Ovary (tissue), 3 donors: ENCODE results near the gene TPSG1.
"Not testable (repeated sequence)": the region's sequence is repeated elsewhere in the genome, so short reads cannot be mapped to it uniquely, and the experiment has no call there.

ENCODE experiments used
- CTCF ChIP-seq, 3 donors: fragments of 450-650 bp in 2 of 3; fragments of 200-600 bp in 1 of 3; IDR thresholded peaks; one replicate each; pipeline versions ENCODE4 v1.5.1 to v1.8.0; 2016 to 2022; ENCODE audit warnings: antibody characterized with exemption in 3 of 3, mild to moderate bottlenecking in 1 of 3
- POLR2A ChIP-seq: fragments of 450-650 bp; IDR thresholded peaks from one replicate; pipeline ENCODE4 v1.6.1; 2017; ENCODE audit warnings: antibody characterized with exemption, mild to moderate bottlenecking, moderate library complexity
- donor health status: DM: no; HTN: no; CAD: no.

- TF ChIP-seq POLR2A; CTCF (IDR thresholded peaks at IDR 0.05): not testable (repeated sequence)
Observed at GRCh38 chr16:1232049-1232748, 7.1 kb upstream of the TPSG1 start.
